HG02763 (cell line): ENCODE measurements around the gene CHP1.
"Not testable (repeated sequence)": the region's sequence is repeated elsewhere in the genome, so short reads cannot be mapped to it uniquely, and the experiment has no call there.

ENCODE experiments used
- ATAC-seq: cut with Tn5 transposase; IDR thresholded peaks from one replicate; pipeline ENCODE4 v1.9.1; 2021; ENCODE audit warnings: mild to moderate bottlenecking, moderate library complexity; ENCODE audit not compliant: unreplicated experiment

Gene CHP1

DNA sequence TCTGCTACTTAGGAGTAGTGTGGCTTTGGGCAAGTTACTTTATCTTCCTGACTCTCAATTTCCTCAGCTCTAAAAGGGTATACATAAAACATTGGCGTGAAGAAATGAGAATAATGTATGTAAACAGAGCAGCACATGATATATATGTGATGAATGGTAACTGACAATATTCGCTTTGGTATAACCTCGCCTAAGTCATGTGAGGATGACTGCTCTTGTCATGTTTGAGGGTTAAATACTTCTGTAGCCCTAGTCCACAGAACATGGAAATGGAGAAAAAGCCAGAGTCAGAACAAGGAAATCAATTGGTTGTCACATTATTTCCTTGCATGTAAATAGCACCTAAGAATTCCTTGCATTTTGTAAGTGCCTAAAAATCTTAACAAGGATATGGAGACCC, 25.0 kb downstream of the CHP1 start:
- no peak for ATAC-seq

GRCh38 chr15:41256577-41257038, 25.5 kb downstream of the CHP1 start:
- ATAC-seq, result no peak

DNA sequence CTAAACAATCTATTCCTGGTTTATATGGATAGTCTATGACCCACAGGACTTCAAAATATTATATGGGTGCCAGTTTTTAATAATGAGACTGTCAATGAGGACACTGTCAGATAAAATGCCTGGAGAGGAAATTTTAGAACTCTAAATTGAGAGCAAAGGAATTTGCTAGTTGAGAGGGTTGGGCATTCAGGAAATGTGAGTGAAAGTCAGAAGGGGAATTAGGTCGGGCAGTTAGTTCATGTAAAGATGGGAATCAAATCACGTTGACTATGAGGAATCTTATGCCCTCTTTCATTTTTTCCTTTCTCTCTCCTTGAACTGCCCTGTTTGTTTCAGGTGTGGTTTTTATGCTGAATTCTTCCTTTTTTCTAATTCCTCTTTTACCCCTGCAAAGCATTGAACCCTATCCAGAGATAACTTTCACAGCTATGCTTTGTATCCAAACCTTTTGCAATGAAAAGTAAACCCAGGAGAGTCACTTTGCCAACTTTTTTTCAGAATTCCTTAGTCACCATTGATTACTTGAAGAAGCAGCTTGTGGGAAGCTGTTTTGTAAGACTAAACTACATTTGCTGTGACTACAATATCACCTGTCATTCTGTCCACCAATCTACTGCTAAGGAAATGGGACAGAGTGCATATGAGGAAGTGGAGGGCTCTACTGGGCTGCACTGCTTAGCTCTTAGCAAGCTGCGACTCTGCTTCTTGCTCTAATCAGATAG, 27.8 kb downstream of the CHP1 start:
- no peak for ATAC-seq

DNA sequence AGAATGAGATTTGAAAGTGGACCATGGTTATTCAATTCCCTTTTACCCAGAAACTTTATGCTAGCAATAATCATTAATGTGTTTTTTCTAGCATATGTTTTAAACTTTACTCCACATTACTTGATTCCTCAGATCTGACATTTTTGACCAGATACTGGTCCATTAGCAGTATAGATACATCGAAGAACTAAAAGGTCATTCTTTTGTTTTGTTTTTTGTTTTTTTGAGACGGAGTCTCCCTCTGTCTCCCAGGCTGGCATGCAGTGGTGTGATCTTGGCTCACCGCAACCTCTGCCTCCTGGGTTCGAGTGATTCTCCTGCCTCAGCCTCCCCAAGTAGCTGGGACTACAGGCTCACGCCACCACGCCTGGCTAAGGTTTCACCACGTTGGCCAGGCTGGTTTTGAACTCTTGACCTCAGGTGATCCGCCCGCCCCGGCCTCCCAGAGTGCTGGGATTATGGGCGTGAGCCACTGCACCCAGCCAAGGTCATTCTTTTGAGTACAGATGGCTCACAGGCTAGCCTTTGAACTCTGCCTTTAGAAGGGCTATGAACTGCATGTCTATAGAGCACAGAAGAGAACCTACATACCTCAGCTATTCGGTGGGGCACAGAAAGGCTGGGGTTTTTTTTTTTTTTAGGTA, 28.6 kb downstream of the CHP1 start:
- no peak for ATAC-seq

- ATAC-seq, result not testable (repeated sequence)
Measured at GRCh38 chr15:41260924-41261323, 29.9 kb downstream of the CHP1 start.

DNA sequence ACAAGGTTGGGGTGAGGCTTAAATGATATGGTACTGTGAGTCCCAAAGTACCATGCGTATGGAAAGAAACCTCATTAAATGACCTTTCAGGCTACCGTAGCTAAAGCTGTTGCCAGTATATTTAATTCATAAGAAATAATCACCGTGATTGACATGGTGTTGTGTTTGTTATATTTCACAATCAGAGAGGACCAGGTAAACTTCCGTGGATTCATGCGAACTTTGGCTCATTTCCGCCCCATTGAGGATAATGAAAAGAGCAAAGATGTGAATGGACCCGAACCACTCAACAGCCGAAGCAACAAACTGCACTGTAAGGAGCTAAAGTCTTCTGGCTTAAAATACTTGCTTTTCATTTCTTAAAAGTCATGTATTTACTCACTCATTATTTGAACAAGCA, 31.5 kb downstream of the CHP1 start:
- ATAC-seq, result no peak

GRCh38 chr15:41263891-41264351, 32.9 kb downstream of the CHP1 start:
- no peak for ATAC-seq

- ATAC-seq, result no peak
Measured at GRCh38 chr15:41269887-41270286, 38.8 kb downstream of the CHP1 start.

DNA sequence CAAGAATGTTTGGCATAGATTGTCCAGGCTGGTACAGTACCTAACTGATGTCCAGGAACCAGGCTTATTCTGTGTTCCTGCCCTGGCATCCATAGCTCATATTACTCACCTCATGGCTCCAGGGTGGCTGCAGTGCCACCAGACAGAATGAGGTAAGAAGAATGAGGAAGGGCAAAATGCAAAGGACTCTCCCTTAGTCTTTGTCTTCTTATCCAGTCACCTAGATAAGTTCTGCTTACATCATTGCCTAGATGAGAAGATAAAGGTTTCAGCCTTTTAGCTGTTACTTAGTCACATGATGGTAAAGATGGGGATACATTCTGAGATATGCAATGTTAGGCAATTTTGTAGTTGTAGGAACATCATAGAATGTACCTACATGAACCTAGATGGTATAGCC, 45.8 kb downstream of the CHP1 start:
- ATAC-seq, result no peak

- no peak for ATAC-seq
Measured at GRCh38 chr15:41278319-41278718, 47.3 kb downstream of the CHP1 start.

DNA sequence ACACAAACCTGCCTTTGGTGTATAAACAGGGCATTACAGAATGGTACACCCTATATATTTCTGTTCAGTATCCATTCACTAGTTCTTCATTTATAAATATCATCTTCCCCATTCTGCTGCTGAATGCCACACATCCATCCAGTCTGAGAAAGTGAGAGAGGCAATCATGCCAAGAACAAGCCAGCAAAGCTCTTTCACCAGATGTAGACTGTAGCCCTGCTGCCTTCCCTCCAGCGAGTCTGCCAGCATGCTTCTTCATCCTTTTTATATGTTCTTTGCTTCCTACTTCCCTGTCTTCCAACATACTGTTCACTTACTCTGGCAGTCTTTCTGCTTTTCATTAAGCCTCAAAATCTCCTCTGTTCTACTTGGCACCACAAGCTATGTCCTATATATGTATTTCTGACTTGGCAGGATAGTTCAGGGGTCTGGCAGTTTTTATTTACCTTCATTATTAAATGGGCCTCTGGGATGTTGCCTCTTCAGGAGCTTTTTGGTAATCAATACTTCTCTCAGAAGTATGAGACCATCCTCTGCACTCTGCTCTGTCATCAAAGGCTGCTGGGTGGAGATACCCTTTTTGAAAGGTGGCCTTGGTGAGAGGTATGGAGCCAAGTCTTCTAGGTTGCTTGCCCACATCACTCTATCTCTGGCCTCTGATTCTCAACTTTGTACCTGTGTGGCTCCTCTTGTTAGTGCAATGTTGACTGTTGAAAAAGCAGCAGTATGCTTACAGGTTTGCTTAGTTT, 48.6 kb downstream of the CHP1 start:
- no peak for ATAC-seq

DNA sequence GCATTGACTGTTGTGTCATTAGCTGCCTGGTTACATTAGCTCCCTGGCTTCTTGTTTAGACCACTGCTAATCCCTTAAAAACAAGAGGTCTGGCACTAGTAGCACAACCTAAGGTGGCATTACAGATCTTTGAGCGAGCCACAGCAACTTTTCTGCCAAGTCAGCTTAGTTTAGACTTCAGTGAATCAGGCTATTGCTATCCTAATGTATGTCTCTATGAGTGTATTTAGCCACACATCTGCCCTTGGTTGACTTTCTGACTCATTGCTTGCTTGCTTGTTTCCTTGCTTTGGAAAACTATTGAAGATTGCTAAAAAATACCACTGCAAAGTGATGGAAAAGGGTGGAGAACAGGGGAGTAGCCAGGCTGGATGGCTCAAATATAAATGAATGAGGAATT, 50.2 kb downstream of the CHP1 start:
- ATAC-seq, result no peak

DNA sequence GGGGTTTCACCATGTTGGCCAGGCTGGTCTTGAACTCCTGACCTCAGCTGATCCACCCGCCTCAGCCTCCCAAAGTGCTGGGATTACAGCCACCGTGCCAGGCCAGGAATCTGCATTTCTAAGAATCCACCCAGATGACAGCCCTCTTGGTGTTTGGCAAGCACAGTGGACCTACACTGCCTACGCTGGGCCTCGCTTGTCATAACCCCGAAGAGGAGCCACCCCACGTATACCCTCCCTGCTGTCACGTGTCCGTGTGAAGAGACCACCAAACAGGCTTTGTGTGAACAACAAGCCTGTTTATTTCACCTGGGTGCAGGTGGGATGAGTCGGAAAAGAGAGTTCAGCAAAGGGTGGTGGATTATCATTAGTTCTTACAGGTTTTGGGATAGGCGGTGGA, 51.4 kb downstream of the CHP1 start:
- not testable (repeated sequence) for ATAC-seq

- not testable (repeated sequence) for ATAC-seq
Measured at GRCh38 chr15:41282980-41283652, 52.0 kb downstream of the CHP1 start.

GRCh38 chr15:41283653-41284426, 52.8 kb downstream of the CHP1 start:
- peak; percentile 95 for ATAC-seq

GRCh38 chr15:41284427-41285177, 53.5 kb downstream of the CHP1 start:
- ATAC-seq, result no peak

DNA sequence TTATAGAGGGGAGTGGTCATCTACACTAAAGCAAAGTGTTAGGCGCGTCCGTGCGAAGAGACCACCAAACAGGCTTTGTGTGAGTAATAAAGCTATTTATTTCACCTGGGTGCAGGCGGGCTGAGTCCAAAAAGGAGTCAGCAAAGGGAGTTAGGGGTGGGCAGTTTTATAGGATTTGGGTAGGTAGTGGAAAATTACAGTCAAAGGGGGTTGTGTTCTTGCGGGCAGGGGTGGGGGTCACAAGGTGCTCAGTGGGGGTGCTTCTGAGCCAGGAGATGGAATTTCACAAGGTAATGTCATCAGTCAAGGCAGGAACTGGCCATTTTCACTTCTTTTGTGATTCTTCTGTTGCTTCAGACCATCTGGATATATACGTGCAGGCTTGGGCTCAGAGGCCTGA, 54.2 kb downstream of the CHP1 start:
- no peak for ATAC-seq

DNA sequence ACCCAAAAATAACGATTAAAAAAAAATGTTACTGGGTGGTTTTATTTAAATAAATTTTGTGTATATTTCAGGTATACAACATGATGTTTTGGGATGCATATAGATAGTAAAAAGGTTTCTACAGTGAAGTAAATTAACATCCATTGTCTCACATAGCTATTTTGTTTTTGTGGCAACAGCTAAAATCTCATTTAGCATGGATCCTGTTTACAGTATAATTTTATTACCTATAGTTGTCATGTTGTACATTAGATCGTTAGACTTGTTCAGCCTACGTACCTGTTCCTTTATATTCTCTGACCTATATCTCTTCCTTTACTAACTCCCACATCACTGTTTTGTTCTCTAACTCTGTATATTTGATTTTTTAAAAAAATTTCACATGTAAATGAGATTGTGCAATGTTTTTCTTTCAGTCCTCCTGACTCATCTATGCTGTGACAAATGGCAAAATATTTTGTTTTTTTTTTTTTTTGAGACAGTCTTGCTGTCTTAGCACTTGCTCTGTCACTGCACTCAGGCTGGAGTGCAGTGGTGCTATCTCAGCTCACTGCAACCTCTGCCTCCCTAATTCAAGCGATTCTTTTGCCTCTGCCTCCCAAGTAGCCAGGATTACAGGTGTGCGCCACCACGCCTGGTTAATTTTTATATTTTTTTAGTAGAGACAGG, 55.7 kb downstream of the CHP1 start:
- ATAC-seq, result no peak

- no peak for ATAC-seq
Measured at GRCh38 chr15:41288464-41288863, 57.4 kb downstream of the CHP1 start.
